Measurements from ENCODE around the gene POLDIP2.

DNA sequence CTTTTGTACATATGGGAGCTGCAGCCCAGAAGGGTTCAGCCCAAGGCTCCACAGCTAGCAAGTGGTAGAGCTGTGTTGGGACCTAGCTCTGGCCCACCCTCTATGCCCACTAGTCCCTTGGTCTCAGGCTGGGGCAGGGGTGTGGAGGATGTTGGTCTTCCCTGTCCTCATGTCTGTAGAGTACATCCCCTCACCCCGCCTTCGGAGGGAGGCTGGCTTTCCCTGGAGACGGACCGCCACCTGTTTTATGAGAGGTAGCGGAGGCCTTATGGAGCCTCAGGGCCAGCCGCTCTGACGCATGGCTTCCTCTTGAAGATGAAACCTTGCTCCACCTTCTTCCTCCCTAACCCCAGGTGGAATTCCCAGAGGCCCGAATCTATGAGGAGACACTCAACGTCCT lies 13.3 kb downstream of the POLDIP2 start:
- TF ChIP-seq POLR2A (IDR thresholded peaks at IDR 0.05) (no peak), EP300 (IDR thresholded peaks at IDR 0.05) (no peak)
- TF ChIP-seq, protein P1, sequence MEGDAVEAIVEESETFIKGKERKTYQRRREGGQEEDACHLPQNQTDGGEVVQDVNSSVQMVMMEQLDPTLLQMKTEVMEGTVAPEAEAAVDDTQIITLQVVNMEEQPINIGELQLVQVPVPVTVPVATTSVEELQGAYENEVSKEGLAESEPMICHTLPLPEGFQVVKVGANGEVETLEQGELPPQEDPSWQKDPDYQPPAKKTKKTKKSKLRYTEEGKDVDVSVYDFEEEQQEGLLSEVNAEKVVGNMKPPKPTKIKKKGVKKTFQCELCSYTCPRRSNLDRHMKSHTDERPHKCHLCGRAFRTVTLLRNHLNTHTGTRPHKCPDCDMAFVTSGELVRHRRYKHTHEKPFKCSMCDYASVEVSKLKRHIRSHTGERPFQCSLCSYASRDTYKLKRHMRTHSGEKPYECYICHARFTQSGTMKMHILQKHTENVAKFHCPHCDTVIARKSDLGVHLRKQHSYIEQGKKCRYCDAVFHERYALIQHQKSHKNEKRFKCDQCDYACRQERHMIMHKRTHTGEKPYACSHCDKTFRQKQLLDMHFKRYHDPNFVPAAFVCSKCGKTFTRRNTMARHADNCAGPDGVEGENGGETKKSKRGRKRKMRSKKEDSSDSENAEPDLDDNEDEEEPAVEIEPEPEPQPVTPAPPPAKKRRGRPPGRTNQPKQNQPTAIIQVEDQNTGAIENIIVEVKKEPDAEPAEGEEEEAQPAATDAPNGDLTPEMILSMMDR (IDR thresholded peaks at IDR 0.05) = no peak

Data from stomach (tissue), 4 donors.